GM18498 (cell line): Measurements from ENCODE around the gene EIPR1.

Experiments
- ATAC-seq: cut with Tn5 transposase; IDR thresholded peaks from one replicate; pipeline ENCODE4 v1.9.1; 2021; ENCODE audit warnings: mild to moderate bottlenecking, moderate library complexity; ENCODE audit not compliant: unreplicated experiment

EIPR1 gene

GRCh38 chr2:3277748-3278520, 99.7 kb downstream of the EIPR1 start:
- no peak for ATAC-seq

- no peak for ATAC-seq
These were observed 100.4 kb downstream of the EIPR1 start for GRCh38 chr2:3277050-3277747.

- no peak for ATAC-seq
These were observed 104.9 kb downstream of the EIPR1 start for GRCh38 chr2:3272761-3273160.

- no peak for ATAC-seq
These were observed 107.5 kb downstream of the EIPR1 start for GRCh38 chr2:3270095-3270478.

- ATAC-seq, result no peak
These were observed 108.1 kb downstream of the EIPR1 start for GRCh38 chr2:3269425-3270094.

- no peak for ATAC-seq
These were observed 109.0 kb downstream of the EIPR1 start for GRCh38 chr2:3268705-3269029.

GRCh38 chr2:3267869-3268704, 109.5 kb downstream of the EIPR1 start:
- ATAC-seq, result no peak

GRCh38 chr2:3266925-3267867, 110.4 kb downstream of the EIPR1 start:
- ATAC-seq, result no peak

GRCh38 chr2:3265981-3266924, 111.4 kb downstream of the EIPR1 start:
- no peak for ATAC-seq

GRCh38 chr2:3265471-3265870, 112.1 kb downstream of the EIPR1 start:
- ATAC-seq, result no peak

- ATAC-seq, result no peak
These were observed 113.4 kb downstream of the EIPR1 start for GRCh38 chr2:3264010-3264744.

GRCh38 chr2:3263487-3263886, 114.1 kb downstream of the EIPR1 start:
- no peak for ATAC-seq

- ATAC-seq, result no peak
These were observed 114.9 kb downstream of the EIPR1 start for GRCh38 chr2:3262437-3263388.

- no peak for ATAC-seq
These were observed 116.1 kb downstream of the EIPR1 start for GRCh38 chr2:3261511-3261910.

- ATAC-seq, result no peak
These were observed 116.7 kb downstream of the EIPR1 start for GRCh38 chr2:3260959-3261358.

GRCh38 chr2:3257826-3258225, 119.8 kb downstream of the EIPR1 start:
- no peak for ATAC-seq

- ATAC-seq, result no peak
These were observed 120.5 kb downstream of the EIPR1 start for GRCh38 chr2:3257166-3257565.
